ENCODE measurements around the gene TIMP1.

Gene TIMP1

DNA sequence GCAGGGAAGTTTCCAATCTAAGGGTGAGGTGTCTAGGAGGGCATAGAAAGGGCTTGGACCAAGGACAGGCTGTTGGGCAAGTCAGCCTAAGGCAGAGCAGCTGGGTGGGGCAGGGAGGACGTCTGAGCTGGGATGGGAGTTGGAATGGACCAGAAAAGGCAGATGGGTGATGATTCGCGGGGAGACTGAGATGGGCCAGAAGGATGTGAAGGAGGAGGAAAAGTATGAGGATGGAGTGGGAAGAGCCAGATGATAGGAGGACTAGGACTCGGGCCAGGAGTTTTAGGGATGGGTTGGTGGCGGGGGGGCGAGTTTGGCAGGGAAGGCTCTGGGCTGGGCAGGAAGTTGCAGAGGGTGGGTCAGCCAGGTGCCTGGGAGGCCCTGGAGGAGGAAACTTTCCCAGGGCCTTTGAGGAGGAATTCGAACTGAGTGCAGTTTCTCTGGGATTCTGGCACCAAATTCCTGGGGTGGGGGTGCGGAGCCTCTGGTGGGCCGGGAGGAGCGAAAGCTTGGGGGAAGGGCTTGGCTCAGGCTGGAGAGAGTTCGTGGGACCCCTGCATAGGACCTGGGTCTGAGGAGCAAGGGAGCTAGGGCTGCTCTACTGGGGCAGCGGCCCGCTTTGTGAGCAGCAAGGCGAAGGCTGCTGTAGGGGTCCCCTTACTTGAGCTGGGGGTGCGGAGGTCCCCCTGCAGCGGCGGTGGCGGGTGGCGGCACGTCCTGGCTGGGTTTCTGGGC lies 8.7 kb upstream of the TIMP1 start:
- DNase-seq (ENCODE audit: low spot score) = peak; percentile 80

DNA sequence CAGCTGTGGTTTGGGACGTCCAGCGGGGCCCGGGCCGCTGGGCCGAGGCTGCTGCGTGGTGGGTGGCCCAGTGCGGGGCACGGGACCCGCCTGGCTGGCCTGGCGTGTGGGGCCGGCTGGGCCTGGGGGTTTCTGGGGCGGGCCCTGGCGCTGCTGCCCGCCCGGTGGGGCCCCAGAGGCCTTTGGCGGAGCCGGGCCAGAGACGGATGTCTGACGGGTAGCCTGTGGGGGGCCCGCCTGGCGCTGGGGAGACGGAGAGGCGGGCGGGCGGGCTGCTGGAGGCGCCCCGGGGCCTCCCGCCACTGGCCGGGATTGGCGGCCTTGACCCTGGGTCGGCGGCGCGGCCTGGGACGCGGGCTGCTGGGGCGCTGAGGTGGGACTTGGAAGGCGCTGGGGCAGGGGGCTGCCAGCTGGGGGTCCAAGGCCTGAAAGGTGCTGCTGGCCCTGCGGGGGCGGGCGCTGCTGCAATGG lies 8.1 kb upstream of the TIMP1 start:
- no peak for DNase-seq (ENCODE audit: low spot score)

DNA sequence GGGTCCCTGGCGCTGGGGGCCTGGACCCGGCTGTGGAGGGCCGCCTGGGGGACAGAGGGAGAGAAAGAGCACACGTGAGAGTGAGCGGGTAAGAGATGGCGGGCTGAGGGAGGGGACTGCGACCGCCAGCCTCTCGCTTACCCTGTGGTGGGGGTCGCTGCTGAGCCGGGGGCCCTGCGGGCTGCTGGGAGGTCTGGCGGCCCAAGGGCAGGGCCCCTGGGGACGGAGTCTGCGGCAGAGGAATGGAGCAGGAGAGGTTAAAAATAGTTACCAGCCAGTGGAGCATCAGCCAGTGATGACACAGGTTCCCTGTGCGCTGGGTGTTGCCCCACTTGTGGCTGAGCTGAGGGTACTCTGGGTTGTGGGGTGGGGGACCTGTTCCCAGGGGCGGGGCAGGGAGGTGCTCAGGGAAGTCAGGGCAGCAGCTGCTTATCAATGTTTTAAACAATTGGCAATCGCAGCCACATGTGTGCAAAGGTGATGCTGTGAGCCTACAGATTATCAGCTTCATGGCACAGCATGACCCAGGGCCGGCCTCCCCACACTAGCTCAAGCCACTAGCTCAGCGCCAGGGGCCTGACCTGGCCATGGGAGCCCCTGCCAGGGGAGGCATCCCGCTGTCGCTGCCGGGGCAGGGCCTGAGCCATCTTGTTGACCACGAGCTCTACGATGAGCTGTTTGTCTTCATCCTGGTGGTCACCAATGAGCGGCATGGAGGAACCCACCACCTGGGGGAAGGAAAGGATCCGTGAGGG lies 7.5 kb upstream of the TIMP1 start:
- DNase-seq (ENCODE audit: low spot score) = no peak

DNA sequence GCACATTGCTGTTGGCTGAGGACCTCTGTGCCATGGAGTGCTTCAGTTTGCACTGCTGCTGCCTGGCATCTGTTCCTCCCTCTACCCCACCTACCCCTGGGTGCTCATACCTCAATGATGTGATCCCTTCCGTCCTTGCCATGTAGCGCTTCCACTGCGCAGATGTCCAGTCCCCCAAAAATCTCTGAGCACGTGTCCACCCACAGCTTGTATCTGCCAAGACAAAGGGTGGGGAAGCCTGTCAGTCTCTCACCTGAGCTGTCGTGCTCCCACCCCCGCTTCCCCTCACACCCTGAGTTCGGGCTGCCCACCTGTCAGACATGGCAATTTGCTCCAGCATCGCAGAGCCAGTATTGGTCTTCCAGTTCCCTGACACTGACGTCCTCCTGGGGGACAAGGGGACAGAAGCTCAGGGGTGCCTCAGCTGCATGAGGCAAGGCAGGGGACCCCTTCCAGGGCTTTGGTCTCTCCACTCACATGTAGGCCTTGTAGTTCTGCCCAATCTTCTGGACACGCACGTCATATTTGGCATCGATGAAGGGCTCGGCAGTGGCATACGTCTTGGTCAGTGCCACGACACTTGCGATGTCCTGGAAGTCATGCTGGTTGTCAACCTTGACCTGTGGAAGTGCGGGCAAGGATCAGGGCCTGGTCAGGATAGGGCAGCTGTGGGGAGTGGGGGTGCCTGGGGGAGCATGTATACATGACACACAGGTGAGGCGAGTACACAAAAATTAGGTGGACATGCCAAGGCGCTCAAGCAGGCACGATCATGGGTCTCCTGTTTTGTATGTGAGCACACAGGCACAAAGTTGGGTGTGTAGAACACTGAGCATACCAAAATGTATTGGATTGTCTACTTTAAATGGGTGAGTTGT lies 6.0 kb upstream of the TIMP1 start:
- DNase-seq (ENCODE audit: low spot score) = no peak

DNA sequence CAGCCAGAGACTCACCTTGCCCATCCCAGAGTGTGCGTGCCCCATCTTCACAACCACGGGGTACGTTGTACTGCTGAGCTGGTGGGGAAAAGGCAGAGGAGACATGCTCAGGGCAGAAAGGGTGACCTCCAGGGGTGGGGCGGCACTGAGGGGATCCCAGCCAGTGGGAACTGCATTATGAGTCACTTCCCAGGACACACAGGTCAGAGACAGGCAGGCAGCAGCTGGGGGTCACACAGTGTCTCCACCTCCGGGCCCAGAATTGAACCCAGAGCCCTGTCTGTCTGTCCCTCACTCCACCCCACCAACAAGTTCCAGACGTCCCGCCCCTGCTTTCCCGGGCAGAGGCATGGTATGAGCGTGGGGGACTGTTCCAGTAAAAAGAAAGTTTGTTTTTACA lies 4.8 kb upstream of the TIMP1 start:
- no peak for DNase-seq (ENCODE audit: low spot score)

DNA sequence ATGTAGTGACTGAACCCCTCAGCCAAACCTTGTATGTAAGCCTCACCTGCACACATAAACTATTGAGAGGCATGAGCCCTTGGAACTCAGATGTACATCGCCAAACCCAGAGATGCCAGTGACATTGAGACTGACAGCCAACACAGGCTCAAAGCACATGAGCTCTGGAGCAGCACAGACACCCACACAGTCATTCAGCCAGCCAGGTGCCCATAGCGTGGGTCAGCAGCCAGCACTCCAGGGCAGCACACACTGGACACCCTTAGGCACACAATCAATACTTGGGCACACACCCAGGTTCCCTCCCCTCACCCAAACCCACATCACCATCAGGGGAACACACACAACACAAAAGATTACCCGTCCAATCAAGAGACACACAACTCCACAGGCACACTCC lies 4.3 kb upstream of the TIMP1 start:
- DNase-seq (ENCODE audit: low spot score) = no peak

DNA sequence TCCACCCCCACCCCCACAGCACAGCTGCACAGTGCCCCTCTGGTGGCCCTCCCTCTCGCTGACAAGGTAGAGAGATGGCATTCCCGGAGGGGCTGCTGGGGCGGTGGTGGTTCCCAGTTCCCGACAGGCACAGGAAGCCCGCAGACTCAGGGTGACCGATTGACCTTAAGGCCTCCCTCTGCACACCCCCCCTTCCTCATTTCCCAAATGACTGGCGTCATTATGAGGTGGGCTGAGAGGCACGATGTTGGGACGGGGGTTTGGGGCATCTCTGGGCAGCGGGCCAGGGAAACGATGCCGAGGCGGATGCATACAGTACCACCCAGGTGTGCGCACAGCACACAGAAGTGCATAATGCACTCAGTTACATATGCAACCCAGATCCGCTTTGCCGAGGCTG lies 3.5 kb upstream of the TIMP1 start:
- no peak for DNase-seq (ENCODE audit: low spot score)

DNA sequence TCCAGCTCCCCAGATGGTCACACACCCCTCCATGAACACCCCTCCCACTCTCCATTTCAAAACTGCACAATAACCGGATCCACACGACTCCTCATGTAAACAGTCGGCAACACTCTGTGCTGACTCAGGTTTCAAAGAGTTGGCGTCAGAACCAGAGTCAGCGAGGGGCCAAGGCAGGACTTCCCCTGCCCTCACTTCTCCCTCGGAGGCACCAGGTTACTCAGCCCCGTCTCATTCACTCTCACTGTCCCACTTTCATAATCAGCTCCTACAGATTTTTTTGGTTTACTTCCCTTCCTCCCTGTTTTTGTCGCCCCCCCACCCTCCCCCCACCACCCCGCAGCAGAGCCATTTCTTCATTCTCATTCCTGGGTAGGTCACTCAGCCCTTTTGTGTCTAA lies 2.7 kb upstream of the TIMP1 start:
- no peak for DNase-seq (ENCODE audit: low spot score)

DNA sequence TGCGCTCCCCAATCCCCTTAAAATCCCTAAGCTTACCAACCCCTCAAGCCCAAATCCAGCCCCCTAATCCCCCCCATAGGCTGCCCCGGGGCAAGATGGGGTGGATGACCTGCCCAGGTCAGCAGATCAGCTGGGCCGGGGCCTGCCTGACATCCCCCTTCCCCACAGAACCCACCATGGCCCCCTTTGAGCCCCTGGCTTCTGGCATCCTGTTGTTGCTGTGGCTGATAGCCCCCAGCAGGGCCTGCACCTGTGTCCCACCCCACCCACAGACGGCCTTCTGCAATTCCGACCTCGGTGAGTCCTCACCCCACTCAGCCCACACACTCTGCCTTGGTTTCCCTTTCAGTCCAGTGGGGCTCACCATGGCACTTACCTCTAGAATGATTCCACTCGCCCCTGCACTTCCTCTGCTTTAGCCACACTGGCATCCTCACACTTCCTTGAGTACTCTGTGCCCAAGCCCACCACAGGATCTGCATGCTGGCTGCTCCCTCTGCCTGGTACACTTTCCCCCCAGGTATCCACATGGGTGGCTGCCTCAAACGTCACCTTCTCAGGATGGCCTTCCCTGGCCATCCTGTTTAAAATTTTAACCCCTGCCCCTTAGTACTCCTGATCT lies 1.1 kb downstream of the TIMP1 start:
- DNase-seq (ENCODE audit: low spot score) = no peak

DNA sequence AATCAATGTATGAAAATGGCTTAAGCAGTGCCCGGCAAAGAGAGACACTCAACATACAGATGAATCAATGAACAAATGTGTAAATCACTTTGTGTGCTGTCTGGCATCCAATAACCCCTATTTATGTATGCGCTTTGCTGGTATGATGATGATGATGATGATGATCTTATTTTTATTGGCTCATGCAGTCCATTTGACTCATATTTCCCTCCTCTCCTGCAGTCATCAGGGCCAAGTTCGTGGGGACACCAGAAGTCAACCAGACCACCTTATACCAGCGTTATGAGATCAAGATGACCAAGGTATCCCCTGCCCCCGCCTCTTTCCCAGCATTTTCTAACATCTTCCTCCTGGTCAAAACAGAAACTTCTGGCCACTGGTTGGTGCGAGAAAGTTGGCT lies 2.5 kb downstream of the TIMP1 start:
- DNase-seq (ENCODE audit: low spot score) = no peak

DNA sequence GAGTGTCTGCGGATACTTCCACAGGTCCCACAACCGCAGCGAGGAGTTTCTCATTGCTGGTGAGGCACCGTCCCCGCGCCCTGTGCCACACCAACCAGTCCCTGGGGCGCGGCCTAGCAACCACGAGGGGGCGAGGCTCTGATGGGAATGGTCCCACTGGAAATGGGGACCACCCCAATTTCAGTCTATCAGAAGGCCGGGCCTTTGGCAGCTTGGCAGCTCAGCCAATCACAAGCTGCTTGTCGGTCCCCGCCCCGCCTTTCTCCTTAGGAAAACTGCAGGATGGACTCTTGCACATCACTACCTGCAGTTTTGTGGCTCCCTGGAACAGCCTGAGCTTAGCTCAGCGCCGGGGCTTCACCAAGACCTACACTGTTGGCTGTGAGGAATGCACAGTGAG lies 3.0 kb downstream of the TIMP1 start:
- DNase-seq (ENCODE audit: low spot score) = no peak

DNA sequence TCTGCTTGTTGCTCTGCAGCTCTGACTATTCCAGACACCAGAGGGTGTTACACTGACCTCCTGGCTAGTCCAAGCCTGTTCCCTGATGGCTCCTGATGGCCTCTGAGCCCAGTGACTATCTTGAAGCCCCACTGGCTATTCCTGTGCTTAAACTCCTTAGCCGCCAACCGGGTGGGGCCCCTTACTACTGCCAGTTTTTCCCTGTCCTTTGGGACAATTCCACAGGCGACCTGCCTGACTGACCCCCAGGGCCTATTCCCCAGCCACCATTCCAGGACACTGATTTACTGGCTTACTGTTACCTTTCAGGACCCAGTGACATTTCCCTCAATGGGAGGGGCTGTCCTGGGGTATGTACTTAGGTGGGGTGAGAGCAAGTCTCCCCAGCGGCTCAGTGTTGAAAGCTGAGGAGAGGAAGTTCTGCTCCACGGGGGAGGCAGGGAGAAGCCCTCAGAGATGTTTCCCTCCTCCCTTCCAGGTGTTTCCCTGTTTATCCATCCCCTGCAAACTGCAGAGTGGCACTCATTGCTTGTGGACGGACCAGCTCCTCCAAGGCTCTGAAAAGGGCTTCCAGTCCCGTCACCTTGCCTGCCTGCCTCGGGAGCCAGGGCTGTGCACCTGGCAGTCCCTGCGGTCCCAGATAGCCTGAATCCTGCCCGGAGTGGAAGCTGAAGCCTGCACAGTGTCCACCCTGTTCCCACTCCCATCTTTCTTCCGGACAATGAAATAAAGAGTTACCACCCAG lies 4.0 kb downstream of the TIMP1 start:
- no peak for DNase-seq (ENCODE audit: low spot score)

DNA sequence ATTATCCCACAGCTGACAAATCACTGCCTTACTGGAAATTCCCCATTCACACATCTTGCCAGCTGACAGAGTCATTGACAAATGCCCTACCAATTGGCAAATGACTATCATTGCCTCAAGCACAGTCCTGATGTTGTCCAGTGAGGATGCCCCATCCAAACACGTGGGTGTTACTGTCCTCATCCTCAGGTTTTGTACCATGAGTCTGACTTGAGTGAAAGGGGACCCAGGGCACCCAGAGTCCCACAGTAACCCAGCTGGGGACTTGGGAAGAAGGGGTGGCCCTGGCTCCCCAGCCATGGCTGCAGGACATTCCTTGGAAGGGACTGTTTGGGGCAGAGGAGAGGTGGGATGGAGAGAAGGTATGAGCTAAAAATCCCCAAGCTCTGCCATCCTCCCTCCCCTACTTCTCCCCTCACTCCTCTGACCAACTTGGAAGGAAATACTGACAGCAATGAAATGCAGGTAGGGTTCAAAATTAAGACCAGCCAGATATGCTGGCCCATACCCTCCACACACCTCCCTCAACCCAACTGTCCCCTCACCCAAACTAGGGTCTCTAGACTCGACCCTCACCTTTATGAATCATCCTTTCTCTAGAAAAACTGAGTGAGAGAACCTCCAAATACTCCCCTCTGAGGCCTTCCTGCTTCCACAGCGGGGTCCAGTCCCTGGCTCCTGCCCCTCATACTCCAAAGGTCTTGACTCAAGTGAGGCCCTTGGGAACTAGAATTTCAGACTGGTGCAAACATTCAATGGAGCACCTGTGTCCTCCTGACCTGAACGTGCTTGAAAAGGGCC lies 5.1 kb downstream of the TIMP1 start:
- no peak for DNase-seq (ENCODE audit: low spot score)

DNA sequence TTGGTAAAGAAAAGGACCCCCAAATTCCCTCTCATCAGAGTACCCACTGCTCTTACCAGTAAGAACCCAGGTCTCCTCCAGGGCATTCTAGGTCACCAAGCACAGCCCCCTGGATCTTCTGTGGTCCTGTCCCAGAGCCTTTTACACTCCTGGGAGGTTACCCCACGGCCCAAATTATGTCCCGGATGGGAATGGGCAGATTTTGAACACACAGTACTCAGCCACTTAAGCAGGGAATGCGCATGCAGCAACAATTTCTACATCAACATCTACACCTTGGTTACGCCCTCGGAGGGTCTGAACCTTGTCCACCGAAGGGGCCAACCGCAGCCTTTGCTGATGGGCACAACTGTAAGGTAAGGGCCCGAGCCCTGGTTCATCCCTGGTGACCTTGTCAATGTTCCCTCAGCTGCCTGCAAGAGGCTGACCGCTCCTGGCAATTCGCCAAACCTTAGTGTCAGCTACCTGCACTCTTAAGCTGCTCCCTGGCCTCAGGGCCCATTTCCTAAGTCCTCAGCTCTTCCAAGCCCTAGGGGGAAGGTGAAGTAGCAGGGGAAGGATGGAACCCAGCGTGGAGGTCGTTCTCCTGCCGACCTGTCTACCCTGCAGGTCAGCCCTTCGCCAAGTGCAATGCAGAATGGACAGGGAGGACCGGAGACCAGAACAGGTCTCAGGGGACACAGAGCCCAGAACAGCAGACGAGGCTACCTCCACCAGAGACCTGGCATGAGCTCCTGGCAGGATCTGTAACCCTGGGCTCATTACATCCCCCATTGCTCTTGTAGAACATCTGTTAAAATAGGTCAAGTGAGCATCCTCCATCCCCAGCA lies 5.9 kb downstream of the TIMP1 start:
- DNase-seq (ENCODE audit: low spot score) = no peak

DNA sequence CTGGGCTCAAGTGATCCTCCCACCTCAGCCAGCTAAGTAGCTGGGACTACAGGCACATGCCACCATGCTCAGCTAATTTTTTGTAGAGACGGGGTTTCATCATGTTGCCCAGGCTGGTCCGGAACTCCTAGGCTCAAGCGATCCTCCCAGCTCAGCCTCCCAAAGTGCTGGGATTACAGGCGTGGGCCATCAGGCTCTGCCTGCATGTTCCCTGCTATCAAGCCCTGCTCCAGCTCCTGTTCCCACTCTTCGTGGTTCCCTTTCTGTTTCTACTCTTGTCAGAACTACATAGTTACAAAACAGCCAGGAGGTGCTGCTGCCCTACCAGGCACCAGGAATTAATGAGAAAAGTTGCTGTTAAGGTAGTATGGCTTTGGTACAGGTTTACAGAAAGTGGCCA lies 8.7 kb downstream of the TIMP1 start:
- no peak for DNase-seq (ENCODE audit: low spot score)

DNA sequence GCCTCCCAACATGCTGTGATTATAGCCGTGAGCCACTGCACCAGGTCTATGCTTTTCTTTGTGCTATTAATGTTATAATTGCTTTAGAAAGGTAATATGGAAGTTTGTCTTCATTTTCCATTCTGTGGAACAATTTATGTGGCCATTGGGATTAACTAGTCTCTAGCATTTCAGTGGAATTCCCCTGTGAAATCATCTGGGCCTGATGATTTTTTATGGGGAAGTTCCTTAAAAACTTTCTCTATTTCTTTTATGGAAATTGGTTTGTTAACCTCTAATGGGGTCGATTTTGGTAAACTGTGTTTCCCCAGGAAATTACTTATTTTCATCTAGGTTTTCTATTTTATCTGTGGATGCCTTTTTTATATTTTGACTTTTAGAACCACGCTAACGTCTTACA lies 11.3 kb downstream of the TIMP1 start:
- no peak for DNase-seq (ENCODE audit: low spot score)

DNA sequence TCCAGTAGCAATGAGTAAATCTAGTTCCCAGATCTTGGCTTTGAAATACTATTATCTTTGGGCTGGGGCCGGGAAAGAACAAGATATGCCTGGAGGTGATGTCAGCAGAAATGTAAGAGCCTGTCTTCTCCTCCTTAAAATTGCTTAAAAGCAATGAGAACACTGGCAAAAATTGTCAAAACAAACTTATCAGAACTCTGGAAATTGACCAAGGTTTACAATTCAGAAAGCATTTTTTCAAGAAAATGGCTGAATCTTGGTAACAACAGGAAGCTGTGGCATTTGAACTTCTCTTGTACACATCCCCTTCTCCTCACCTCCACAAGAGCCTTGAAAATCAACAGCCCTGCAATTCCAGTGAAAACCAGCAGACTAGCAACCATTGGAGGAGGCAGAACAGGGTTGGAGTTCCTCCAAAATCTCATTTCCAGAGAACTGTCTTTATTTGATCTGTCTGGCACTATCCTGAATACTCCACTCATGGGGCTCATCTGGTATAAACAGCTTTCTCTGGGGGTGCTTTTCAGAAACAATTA lies 13.5 kb downstream of the TIMP1 start:
- DNase-seq (ENCODE audit: low spot score) = no peak

DNA sequence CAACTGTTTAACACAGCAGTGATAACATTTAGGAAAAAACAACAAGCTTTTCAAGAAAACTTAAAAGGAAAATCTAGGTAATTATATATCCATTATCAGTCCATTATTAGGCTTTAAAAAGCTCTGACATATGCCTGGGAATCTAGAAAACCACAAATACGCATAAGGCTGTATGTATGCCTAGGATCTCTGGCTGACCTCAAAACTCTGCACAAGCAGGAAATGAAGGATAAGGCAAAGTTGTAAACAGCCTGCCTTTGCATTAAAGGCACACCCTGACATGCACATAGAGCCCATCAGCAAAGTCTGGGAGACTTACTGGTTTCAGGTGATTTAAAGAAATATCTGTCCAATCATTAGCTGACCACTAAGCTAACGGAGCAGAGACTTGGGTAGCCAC lies 14.0 kb downstream of the TIMP1 start:
- DNase-seq (ENCODE audit: low spot score) = no peak

DNA sequence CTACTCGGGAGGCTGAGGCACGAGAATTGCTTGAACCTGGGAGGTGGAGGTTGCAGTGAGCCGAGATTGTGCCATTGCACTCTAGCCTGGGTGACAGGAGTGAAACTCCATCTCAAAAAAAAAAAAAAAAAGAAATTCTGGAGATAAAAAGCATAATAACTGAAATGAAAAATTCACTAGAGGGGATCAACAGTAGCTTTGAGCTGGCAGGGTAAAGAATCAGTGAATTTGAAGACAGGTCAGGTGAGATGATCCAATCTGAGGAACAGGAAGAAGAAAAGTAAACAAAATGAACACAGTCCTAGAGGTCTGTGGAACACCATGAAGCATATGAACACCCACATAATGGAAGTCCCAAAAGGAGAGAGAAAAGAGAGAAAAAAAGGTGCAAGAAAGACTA lies 15.0 kb downstream of the TIMP1 start:
- DNase-seq (ENCODE audit: low spot score) = no peak

All from left forelimb (tissue), 1 donor.